GM19467 (cell line): ENCODE results near the gene TM7SF2.
A peak's percentile ranks its signal among the peaks of the same experiment; 100 is the strongest.

Experiments
- ATAC-seq: cut with Tn5 transposase; IDR thresholded peaks from one replicate; pipeline ENCODE4 v1.9.1; 2021; ENCODE audit warnings: mild to moderate bottlenecking, moderate library complexity; ENCODE audit not compliant: unreplicated experiment

Gene TM7SF2

DNA sequence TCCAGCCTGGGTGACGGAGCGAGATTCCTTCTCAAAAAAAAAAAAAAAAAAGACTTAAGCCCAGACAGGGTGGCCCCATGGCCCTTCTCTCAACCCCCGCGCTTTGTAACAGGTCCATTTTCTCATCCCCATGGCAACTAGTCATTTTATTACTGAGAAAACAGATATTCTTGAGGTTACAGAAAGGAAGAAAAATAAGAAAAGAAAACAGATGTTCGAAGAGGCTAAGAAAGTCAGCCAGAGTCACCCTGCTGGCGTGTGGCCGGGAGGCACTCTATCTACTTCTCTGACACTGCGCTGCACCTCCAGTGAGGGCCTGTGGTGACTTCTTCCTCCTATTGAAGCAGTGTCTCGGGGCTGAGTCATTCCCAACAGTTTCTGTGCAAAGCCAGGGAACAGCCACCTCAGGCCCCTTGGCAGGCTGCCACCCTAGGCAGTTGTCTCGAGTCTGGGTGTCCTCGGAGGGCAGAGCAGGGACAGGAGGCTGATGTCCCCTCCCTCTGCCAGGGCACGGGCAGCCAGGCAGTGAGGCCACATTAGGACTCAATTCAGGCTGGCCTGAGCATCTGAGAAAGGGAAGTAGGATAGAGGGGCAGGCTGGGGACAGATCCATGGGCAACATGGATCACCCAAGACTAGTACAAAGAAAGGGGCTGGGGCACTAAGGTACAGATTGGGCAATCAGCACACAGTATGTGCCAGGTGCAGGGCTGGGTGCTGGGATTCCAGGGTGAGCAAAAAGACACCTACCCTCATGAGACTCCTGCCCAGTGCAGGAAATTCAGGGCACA is 39.0 kb downstream of the TM7SF2 start:
- ATAC-seq = no peak

DNA sequence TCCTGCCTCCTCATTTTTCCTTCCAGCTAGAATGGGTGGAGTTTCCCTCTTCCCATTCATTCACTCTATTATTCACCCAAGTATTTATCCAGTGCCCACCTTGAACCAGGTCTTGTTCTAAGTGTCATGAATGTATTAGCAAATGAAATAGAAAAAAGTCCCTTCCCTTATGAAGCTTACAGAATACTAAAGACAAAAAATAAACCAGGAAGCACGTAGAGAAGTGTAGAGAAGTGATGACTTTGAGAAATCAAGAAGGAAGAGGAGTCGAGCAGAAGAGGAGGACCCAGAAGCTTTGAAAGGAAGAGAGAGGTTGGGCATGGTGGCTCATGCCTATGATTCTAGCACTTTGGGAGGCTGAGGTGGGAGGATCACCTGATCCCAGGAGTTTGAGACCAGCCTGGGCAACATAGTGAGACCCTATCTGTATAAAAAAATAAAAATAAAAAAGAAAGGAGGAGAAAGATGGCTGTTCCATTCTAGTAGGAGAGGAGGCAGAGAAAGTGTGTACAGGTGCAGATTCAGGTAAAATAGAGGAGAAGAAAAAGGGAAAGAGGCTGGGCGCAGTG is 39.7 kb downstream of the TM7SF2 start:
- no peak for ATAC-seq

DNA sequence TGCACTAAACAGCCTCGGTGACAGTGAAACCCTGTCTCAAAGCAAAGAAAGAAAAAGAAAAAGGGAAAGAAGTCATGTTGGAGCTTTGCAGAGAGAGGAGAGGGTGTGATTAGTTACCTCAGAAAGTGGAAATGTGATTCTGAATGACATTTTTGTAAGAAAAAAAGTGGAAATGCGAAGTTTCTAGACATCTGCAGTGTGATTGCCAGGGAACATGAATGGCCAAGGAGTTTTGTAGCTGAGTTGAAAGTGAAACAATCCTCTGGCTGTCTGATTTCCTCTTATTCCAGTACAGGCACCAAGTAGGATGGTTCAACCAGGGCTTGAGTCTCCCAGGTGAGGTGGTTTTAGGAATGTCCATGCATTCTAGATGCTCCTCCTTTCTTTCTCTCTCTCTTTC is 40.5 kb downstream of the TM7SF2 start:
- ATAC-seq = no peak

DNA sequence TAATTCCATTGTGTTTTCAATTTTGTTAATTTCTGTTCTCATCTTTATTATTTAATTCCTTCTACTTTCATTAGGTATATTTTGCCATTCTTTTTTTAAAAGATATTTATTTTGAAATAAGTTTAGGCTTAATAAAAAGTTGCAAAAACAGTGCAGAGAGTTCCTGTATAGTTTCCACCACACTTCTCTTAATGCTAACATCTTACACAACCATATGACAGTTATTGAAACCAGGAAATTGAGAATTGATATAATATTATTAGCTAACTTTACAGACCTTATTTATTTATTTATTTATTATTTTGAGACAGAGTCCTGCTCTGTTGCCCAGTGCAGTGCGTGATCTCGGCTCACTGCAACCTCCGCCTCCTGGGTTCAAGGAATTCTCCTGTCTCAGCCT is 44.6 kb downstream of the TM7SF2 start:
- ATAC-seq = no peak

DNA sequence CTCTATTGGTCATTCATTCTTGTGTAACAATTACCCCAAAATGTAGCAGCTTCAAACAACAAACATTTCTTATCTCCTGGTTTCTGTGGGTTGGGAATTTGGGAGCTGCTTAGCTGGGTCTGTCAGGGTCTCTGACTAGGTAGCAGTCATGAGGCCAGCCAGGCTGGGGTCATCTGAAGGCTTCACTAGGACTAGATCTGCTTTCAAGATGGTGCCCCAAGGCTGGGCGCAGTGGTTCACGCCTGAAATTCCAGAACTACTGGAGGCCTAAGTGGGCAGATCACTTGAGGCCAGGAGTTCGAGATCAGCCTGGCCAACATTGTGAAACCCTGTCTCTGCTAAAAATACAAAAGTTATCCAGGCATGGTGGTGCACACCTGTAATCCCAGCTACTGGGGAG is 45.3 kb downstream of the TM7SF2 start:
- no peak for ATAC-seq

DNA sequence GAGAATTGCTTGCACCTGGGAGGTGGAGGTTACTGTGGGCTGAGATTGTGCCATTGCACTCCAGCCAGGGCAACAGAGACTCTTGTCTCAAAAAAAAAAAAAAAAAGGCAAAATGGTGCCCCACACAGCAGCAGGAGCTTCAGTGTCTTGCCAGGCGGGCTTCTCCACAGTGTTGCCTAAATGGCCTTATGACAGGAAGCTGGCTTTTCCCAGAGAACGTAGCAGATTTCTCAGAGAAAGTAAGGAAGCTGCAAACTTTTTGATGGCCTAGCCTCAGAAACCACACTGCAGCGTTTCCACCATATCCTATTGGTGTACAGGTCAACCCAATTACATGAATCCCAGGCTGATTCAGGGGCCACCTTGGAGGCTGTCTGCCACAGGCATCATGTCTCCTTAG is 45.7 kb downstream of the TM7SF2 start:
- no peak for ATAC-seq

DNA sequence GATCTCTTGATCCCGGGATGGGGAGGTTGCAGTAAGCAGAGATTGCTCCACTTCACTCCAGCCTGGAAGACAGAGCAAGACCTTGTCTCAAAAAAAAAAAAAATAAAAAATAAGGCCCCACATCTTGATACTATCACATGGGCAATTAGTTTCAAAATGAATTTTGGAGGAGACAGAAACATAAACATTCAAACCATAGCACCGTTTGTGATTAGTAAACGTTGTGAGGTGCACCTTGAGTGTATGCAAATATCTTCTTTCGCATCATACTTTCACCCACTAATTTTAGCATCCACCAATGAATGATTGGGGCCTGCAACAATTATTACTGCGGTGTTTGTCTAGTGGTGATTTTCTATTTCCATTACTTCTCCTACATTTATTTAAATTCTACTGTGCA is 47.3 kb downstream of the TM7SF2 start:
- ATAC-seq = peak; percentile 79

DNA sequence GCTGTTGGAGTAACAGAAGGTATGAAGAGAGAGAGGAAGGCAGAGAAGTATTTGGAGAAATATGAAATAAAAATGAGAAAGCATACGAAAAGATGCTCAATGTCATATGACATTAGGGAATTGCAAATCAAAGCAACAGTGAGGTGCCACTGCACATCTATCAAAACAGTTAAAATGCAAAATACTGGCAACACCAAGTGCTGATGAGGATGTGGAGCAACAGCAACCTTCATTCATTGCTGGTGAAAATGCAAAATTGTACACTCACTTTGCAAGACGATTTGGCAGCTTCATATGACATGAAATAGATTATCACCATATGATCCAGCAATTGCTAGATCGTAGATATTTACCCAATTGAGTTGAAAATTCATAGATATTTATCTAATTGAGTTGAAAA is 49.0 kb downstream of the TM7SF2 start:
- ATAC-seq = no peak

DNA sequence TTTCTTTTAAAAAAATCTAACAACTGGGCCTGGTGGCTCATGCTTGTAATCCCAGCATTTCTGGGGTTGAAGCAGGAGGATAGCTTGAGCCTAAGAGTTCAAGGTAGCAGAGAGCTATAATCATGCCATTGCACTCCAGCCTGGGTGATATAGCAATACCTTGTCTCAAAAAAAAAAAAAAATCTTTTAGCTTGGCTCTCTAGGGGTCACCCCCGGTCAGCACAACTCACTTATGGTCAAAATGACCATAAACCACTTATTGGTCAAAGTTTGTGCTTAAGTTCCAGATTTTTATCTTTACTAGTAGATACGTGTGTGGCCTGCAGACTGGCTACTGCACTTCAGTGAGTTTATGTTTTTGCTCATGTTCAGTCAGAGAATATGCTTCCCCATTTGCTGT is 52.0 kb downstream of the TM7SF2 start:
- ATAC-seq = no peak
